Stimulated activated CD4-positive, alpha-beta T cell treated with anti-CD3 and anti-CD28 coated beads, Interleukin-2, amount 100 ng/mL, for 48 hours (primary cell): Measurements from ENCODE around the gene SAP30BP.
A peak's percentile ranks its signal among the peaks of the same experiment; 100 is the strongest.

Source experiments
- DNase-seq, 2 donors: peaks; one replicate each; pipeline ENCODE4 v3.0.0-alpha.2; 2020

SAP30BP gene

GRCh38 chr17:75666959-75667790 is at the start of gene SAP30BP, which contains the start of gene RECQL5:
TSS of gene SAP30BP (plus strand) at chr17:75667338. CDS start at chr17:75667373, 35 bp downstream.
TSS of gene RECQL5 (minus strand) at chr17:75667154. CDS start at chr17:75666557, 597 bp downstream.
- DNase-seq, result peak; percentile 99

DNA sequence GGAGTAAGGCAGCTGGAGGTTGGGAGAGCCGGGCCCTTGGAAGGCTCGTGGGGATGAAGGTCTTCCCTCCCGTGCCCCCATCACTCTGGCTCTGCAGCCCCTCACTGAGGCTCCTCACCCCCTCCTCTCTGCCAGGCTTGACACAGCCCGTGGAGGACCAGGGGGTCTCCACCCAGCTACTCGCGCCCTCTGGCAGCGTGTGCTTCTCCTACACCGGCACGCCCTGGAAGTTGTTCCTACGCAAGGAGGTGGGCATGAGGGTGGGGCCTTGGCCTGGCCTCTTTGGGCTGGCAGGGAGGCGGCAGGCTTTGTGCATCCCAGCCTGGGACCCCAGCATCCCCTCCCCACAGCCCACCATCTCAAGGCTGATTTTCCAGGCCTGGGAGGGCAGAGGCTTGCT is 49.5 kb upstream of the SAP30BP start:
- no peak for DNase-seq

DNA sequence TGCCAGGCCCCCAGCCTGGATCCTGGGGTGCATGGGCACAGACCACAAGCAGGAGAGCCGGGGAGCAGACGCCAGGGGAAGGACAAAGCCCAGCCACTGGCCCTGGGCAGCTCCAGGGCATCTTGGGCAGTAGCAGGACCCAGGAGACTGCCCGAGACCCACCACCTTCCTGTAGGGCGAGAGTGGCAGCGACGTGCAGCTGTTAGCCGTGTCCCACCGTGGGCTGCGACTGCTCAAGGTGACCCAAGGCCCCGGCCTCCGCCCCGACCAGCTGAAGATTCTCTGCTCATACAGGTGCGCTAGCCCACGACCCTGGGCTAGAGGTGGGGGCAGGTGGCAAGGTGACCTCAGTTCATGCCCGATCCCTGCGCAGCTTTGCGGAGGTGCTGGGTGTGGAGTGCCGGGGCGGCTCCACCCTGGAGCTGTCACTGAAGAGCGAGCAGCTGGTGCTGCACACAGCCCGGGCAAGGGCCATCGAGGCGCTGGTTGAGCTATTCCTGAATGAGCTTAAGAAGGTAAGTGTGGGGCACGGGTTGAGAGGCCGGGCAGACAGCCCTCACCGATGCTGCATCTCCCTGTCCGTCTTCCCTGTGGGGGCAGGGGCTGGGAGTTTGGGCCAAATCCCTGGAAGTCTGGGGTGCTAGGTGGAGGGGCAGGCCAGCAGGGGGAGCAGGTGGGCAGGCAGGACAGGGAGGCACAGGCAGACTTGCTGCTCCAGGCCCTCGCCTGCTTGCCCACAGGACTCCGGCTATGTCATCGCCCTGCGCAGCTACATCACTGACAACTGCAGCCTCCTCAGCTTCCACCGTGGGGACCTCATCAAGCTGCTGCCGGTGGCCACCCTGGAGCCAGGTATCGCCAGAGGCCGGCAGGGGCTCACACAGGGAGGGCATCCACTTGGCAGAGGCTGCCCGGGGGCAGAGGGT is 47.4 kb upstream of the SAP30BP start:
- DNase-seq, result no peak

GRCh38 chr17:75621489-75621888 is 45.6 kb upstream of the SAP30BP start:
- DNase-seq, result no peak

DNA sequence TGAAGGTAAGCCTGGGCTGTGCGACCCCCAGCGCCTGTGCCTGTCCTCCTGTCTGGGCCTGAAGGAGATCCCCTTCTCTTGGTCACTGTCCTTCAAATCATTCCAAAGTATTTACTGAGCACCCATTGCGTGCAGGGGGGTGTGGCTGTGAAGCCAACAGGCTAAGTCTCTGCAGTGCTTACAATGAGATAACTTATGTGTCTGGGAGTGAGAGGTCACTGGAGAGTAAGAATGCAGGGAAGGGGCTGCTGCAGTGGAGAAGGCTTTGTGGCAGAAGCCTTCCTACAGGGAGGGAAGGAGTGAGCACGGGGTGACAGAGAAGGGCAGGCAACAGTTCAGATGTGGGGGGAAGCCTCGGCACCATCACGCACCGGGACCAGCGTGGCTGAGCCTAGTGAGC is 45.1 kb upstream of the SAP30BP start:
- DNase-seq, result no peak

DNA sequence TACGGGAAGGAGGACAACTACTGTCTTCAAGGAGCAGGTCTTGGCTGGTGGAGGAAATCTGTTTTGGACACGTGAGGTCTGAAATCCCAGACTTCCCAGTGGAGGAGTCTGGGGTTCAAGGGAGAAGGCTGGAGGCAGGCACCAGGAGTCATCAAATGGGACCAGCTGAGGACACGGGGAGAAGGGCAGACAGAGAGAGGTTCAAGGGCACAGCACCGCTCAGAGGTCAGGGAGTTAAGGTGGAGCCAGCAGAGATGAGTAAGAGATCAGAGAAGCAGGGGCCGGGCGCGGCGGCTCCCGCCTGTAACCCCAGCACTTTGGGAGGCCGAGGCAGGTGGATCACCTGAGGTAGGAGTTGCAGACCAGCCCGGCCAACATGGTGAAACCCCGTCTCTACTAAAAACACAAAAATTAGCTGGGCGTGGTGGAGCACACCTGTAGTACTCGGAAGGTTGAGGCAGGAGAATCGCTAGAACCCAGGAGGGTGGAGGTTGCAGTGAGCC is 44.3 kb upstream of the SAP30BP start:
- DNase-seq, result no peak

GRCh38 chr17:75623386-75623785 is 43.8 kb upstream of the SAP30BP start:
- DNase-seq, result no peak

DNA sequence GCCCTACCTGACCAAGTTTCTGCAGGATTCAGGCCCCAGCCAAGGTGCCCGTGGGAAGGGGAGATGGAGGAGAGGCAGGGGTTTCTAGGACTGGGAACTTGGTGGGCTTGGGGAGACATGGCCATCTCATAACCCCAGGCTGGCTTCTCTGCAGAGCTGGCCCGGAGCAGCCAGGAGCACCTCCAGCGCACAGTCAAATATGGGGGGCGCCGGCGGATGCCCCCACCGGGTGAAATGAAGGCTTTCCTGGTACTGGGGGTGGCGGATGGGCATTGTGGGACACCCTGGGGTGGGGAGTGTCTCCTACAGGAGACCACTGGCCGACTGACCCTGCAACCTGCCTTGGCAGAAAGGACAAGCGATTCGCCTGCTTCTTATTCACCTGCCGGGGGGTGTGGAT is 43.1 kb upstream of the SAP30BP start:
- no peak for DNase-seq

DNA sequence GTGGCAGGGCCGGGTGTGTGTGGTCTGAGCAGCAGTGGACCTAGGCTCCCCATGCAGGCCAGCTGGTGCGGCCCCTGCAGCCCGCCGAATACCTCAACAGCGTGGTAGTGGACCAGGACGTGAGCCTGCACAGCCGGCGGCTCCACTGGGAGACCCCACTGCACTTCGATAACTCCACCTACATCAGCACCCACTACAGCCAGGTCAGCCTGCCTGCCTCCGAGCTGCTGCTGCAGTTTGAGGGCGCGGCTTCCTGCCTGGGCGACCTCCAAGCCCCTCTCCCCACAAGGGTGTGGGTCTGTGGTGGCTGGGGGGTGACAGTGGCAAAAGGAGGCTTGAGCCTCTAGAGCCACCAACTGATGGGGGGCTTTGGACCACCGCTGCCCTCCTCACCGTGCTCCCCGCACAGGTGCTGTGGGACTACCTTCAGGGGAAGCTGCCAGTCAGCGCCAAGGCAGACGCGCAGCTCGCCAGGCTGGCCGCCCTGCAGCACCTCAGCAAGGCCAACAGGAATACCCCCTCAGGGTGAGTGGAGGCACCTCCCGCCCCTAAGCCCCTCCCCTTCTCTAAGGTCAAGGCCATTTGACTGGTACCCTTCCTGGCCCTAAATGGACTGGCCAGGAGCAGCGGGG is 42.3 kb upstream of the SAP30BP start:
- DNase-seq, result no peak

- no peak for DNase-seq
These were observed 41.2 kb upstream of the SAP30BP start for GRCh38 chr17:75625813-75626486.

GRCh38 chr17:75626496-75627038 is 40.6 kb upstream of the SAP30BP start:
- no peak for DNase-seq

DNA sequence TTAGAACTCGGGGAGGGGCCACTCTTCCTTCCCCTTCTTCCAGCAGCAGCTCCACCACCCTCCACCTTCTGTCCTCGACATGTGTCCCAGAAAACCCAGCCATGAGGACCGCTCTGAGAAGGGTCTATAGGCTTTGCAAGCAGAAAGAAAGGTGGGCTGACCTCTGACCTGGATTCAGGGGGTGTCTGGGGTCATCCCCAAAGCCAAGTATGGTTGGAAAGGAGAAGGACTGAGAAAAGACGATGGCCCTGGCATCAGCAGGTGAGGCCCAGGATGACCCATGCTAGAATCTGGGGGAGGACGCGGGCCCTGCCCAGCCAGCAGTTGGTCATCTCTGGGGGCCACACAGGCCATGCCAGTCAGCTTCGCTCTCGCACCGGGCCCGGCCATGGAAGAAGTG is 40.0 kb upstream of the SAP30BP start:
- DNase-seq, result no peak

DNA sequence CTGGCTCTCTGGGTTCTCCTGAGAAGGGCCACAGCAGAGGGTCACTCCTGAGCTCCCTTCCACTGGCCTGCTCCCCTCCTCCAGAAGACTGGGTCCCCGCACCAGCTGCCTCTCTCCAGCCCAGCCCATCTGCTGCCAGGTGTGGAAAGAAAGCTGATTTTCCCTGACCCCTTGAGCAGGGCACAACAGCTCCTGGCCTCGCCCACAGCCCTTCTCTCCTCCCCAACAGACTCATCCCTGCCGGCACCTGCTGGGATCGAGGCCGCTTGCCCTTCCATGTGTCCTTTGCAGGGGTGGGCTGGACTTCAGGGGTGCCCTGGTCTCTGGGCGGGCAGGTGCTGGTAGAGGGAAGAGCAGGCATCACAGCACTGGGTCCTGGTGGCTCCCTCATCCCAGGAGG is 38.7 kb upstream of the SAP30BP start:
- no peak for DNase-seq

DNA sequence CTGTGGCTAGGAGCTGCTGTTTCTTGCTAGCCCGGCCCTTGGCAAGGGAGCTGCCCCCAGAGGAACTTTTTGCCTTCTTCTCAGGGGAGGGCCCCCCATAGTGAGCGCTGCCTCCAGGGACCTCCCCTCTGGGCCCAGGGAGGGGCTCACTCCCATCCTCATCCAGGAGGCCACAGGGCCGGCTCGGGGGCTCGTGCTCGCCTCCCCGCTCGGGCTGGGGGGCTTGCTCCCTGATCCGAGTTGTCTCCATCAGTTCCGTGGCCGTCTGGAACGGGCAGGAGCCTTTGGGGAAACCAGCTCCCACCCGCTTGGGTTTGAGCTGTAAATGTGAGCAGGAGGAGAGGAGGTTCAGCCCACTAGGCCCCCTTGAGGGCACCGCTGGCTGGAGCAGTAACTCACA is 38.0 kb upstream of the SAP30BP start:
- DNase-seq, result no peak

DNA sequence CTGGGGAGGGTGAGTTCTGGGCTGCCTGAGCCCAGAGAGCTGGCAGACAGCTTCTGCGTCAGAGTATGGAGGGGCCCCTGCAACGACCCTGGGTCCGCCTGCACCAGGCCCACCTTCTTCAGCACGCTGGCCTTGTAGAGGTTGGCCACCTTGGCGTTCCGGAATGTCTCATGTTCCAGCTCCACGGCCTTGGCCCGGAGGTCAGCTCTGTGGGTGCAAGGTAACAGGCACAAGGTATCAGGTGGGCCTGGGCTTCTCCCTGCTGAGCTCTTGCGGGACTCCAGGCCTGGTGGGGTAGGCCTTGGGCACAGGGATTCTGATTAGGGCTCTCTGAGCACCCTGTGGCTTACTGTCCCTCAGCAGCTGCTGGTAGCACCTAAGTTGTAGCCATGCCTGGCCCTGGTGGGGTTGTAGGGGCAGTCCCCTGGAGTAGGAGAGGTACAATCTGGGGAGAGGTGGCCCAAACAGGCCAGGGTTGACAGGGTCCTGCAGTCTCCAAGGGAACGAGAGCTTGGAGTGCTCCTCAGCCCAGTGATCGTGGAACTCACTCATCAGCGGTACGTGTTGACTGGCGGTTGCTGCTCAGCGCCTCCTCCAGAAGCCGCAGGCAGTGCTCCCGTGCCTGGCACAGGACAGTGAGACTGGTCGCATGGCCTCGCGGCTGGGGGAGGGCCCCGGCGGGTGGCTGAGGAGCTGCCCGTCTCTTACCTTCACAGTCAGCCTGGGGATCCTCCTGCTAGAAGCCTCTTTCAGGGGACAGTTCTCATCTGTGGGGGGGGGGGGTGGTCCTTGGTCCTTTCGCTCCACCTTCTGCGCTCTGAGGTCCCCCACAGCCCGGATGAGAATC is 36.8 kb upstream of the SAP30BP start:
- no peak for DNase-seq

DNA sequence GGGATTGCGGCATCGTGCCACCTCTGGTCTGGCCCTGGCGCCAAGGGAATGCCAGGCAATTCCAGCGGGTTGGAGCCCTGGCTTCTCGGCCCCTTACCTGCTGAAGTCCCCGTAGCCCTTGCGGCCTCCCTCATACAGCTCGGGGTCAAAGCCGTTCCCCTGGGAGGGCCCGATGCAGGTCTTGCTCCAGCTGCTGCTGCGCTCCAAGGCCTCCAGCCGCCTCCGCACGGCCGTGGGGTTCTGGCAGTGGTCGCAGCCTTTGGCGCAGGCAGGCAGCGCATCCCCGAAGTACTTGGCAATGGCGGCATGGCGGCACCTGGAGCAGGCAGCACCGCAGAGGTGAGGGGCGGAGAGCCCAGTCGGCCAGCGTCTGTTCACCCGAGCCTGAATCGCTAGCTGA is 35.8 kb upstream of the SAP30BP start:
- DNase-seq, result no peak

- no peak for DNase-seq
These were observed 34.7 kb upstream of the SAP30BP start for GRCh38 chr17:75632428-75632827.

- peak; percentile 83 to 88 for DNase-seq
These were observed 34.2 kb upstream of the SAP30BP start, which contains the start of gene SMIM5 for GRCh38 chr17:75632863-75633485. TSS of gene SMIM5 (plus strand) at chr17:75633434. CDS start at chr17:75640202, 6,768 bp downstream.

DNA sequence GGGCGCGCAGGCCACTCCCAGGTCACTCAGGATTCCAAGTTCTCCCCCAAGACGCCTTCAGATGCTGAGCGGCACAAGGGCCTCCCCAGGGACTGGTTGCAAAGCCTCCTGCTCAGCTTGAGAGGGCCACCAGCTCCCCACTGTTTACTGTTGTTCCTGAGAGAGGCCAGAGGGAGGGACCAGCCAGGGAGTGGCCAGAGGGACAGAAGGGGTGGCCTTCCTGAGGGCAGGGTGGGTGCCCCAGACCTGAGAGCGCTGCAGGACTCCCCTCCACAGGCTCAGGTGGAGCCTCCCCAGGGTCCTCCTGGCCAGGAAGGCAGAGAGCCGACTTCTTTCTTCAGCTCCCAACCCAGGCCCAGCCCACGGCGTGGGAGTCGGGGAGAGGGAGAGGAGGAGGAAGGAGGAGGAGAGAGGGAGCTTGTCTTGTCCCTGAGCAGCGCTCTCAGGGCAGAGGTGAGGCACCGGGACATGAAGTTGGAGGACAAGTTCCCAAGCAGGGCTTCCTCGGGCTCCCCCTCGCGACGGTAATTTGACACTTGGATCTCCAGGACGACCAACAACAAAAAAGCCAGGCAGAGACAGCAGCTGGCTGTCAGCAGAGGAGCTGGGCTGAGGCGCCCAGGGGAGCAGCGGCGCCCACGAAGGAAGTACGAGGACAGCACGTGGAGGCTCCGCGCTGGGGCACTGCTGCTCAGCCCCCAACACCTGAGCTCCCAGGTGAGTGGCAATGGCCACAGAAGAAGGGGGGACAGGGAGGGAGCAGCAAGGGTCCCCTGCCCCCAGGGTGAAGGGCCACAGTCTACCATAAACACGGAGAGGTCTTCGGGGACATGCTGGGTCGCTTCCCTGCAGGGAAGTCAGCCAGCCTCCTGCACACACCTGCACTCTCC is 33.4 kb upstream of the SAP30BP start:
- DNase-seq, result peak; percentile 37 to 44

DNA sequence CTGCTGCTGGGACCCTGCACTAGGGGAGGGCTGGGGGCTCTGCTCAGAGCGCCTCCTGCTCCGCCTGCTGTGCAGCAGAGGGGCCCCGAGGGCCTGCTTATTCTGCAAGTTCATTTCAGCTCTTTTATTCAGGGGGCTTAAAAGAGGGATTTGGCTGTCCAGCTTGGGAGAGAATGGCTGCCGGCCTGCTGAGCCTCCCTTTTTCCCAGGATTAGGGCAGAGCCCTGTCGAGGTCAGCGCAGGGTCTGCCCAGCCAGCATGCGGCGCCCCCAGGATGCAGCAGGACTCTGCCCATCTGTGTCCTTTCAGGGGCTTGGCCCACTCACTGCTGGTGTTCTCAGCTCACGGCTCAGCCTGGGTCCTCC is 32.8 kb upstream of the SAP30BP start:
- no peak for DNase-seq
